Measurements from ENCODE around the gene KCNK3. TPM values are rescaled to one million over a fixed set of nuclear protein-coding genes. Genes with fewer than 3 reads are reported as not detected.
A peak's percentile ranks its signal among the peaks of the same experiment; 100 is the strongest.

KCNK3 gene
- total and polyA plus RNA-seq, 4 donors = 6.2 to 36.0 (median 24.4) TPM

GRCh38 chr2:26723475-26723874 is 31.0 kb downstream of the KCNK3 start:
- H3K27ac ChIP-seq (ENCODE audit: low read depth, low read length) = no peak overlapping the region
- WGBS (ENCODE audit: insufficient coverage) = 92% methylated on average over 2 of the region's 3 CpGs
- H3K4me1 ChIP-seq (ENCODE audit: control insufficient read depth, insufficient read depth, low read length) = peaks cover 49% of the 10 kb centered on the region
- no peak for DNase-seq (ENCODE audit: low read depth in 4 of 6, low spot score in 6 of 6)
- peaks cover 27% of the 10 kb centered on the region for H3K36me3 ChIP-seq (ENCODE audit: control insufficient read depth, insufficient read depth, low read length)
- no peak overlapping the region for H3K4me3 ChIP-seq (ENCODE audit: low read depth, low read length)
- no peaks in the 10 kb centered on the region for H3K9me3 ChIP-seq (ENCODE audit: control insufficient read depth, insufficient read depth, low read length)
- no peaks in the 10 kb centered on the region for H3K27me3 ChIP-seq (ENCODE audit: control insufficient read depth, insufficient read depth, low read length)

GRCh38 chr2:26723991-26724750 is 31.6 kb downstream of the KCNK3 start:
- 63% methylated on average over 12 of the region's 14 CpGs for WGBS (ENCODE audit: insufficient coverage)
- no peaks in the 10 kb centered on the region for H3K27me3 ChIP-seq (ENCODE audit: control insufficient read depth, insufficient read depth, low read length)
- H3K4me1 ChIP-seq (ENCODE audit: control insufficient read depth, insufficient read depth, low read length) = peaks cover 51% of the 10 kb centered on the region
- peaks cover 34% of the 10 kb centered on the region for H3K36me3 ChIP-seq (ENCODE audit: control insufficient read depth, insufficient read depth, low read length)
- no peaks in the 10 kb centered on the region for H3K9me3 ChIP-seq (ENCODE audit: control insufficient read depth, insufficient read depth, low read length)
- no peak for DNase-seq (ENCODE audit: low read depth in 4 of 6, low spot score in 6 of 6)
- peak overlapping the region; percentile 7 for H3K27ac ChIP-seq (ENCODE audit: low read depth, low read length)
- H3K4me3 ChIP-seq (ENCODE audit: low read depth, low read length) = no peak overlapping the region

- WGBS (ENCODE audit: insufficient coverage) = 77% methylated on average over 12 of the region's 14 CpGs
- peak overlapping the region; percentile 6 for H3K27ac ChIP-seq (ENCODE audit: low read depth, low read length)
- peaks cover 48% of the 10 kb centered on the region for H3K4me1 ChIP-seq (ENCODE audit: control insufficient read depth, insufficient read depth, low read length)
- H3K36me3 ChIP-seq (ENCODE audit: control insufficient read depth, insufficient read depth, low read length) = peaks cover 35% of the 10 kb centered on the region
- no peak overlapping the region for H3K4me3 ChIP-seq (ENCODE audit: low read depth, low read length)
- no peaks in the 10 kb centered on the region for H3K9me3 ChIP-seq (ENCODE audit: control insufficient read depth, insufficient read depth, low read length)
- no peaks in the 10 kb centered on the region for H3K27me3 ChIP-seq (ENCODE audit: control insufficient read depth, insufficient read depth, low read length)
- no peak for DNase-seq (ENCODE audit: low read depth in 4 of 6, low spot score in 6 of 6)
Observed at GRCh38 chr2:26724784-26725520, 32.4 kb downstream of the KCNK3 start.

- Histone ChIP-seq H3K4me1 (ENCODE audit: control insufficient read depth, insufficient read depth, low read length) (peaks cover 43% of the 10 kb centered on the region), H3K27ac (ENCODE audit: low read depth, low read length) (no peak overlapping the region), H3K4me3 (ENCODE audit: low read depth, low read length) (no peak overlapping the region), H3K9me3 (ENCODE audit: control insufficient read depth, insufficient read depth, low read length) (no peaks in the 10 kb centered on the region), H3K36me3 (ENCODE audit: control insufficient read depth, insufficient read depth, low read length) (peaks cover 40% of the 10 kb centered on the region), H3K27me3 (ENCODE audit: control insufficient read depth, insufficient read depth, low read length) (no peaks in the 10 kb centered on the region)
- DNase-seq (ENCODE audit: low read depth in 4 of 6, low spot score in 6 of 6) = no peak
- WGBS (ENCODE audit: insufficient coverage) = 60% methylated on average over 7 of the region's 7 CpGs
Observed at GRCh38 chr2:26725521-26725820, 32.9 kb downstream of the KCNK3 start.

- Histone ChIP-seq H3K4me3 (ENCODE audit: low read depth, low read length) (no peak overlapping the region), H3K36me3 (ENCODE audit: control insufficient read depth, insufficient read depth, low read length) (peaks cover 46% of the 10 kb centered on the region), H3K27ac (ENCODE audit: low read depth, low read length) (no peak overlapping the region), H3K4me1 (ENCODE audit: control insufficient read depth, insufficient read depth, low read length) (peaks cover 35% of the 10 kb centered on the region), H3K27me3 (ENCODE audit: control insufficient read depth, insufficient read depth, low read length) (no peaks in the 10 kb centered on the region), H3K9me3 (ENCODE audit: control insufficient read depth, insufficient read depth, low read length) (no peaks in the 10 kb centered on the region)
- no CpG with 5 or more reads among the region's 1 CpG for WGBS (ENCODE audit: insufficient coverage)
- DNase-seq (ENCODE audit: low read depth in 4 of 6, low spot score in 6 of 6) = no peak
Observed at GRCh38 chr2:26726228-26726627, 33.7 kb downstream of the KCNK3 start.

- 61% methylated on average over 101 of the region's 101 CpGs for WGBS (ENCODE audit: insufficient coverage)
- H3K27me3 ChIP-seq (ENCODE audit: control insufficient read depth, insufficient read depth, low read length) = no peaks in the 10 kb centered on the region
- peaks cover 30% of the 10 kb centered on the region for H3K4me1 ChIP-seq (ENCODE audit: control insufficient read depth, insufficient read depth, low read length)
- no peak overlapping the region for H3K4me3 ChIP-seq (ENCODE audit: low read depth, low read length)
- peaks cover 42% of the 10 kb centered on the region for H3K36me3 ChIP-seq (ENCODE audit: control insufficient read depth, insufficient read depth, low read length)
- DNase-seq (ENCODE audit: low read depth in 4 of 6, low spot score in 6 of 6) = peak in 1 of 6 donors; percentile 72
- no peaks in the 10 kb centered on the region for H3K9me3 ChIP-seq (ENCODE audit: control insufficient read depth, insufficient read depth, low read length)
- no peak overlapping the region for H3K27ac ChIP-seq (ENCODE audit: low read depth, low read length)
Observed at GRCh38 chr2:26727641-26728561, 35.4 kb downstream of the KCNK3 start.

- peaks cover 25% of the 10 kb centered on the region for H3K4me1 ChIP-seq (ENCODE audit: control insufficient read depth, insufficient read depth, low read length)
- no peak overlapping the region for H3K4me3 ChIP-seq (ENCODE audit: low read depth, low read length)
- peaks cover 38% of the 10 kb centered on the region for H3K36me3 ChIP-seq (ENCODE audit: control insufficient read depth, insufficient read depth, low read length)
- no peaks in the 10 kb centered on the region for H3K9me3 ChIP-seq (ENCODE audit: control insufficient read depth, insufficient read depth, low read length)
- WGBS (ENCODE audit: insufficient coverage) = 86% methylated on average over 1 of the region's 2 CpGs
- H3K27me3 ChIP-seq (ENCODE audit: control insufficient read depth, insufficient read depth, low read length) = no peaks in the 10 kb centered on the region
- H3K27ac ChIP-seq (ENCODE audit: low read depth, low read length) = no peak overlapping the region
- no peak for DNase-seq (ENCODE audit: low read depth in 4 of 6, low spot score in 6 of 6)
Observed at GRCh38 chr2:26729311-26729710, 36.8 kb downstream of the KCNK3 start.

- Histone ChIP-seq H3K4me3 (ENCODE audit: low read depth, low read length) (no peak overlapping the region), H3K9me3 (ENCODE audit: control insufficient read depth, insufficient read depth, low read length) (no peaks in the 10 kb centered on the region), H3K27me3 (ENCODE audit: control insufficient read depth, insufficient read depth, low read length) (no peaks in the 10 kb centered on the region), H3K36me3 (ENCODE audit: control insufficient read depth, insufficient read depth, low read length) (peaks cover 35% of the 10 kb centered on the region), H3K4me1 (ENCODE audit: control insufficient read depth, insufficient read depth, low read length) (peaks cover 17% of the 10 kb centered on the region), H3K27ac (ENCODE audit: low read depth, low read length) (no peak overlapping the region)
- 73% methylated on average over 17 of the region's 19 CpGs for WGBS (ENCODE audit: insufficient coverage)
- DNase-seq (ENCODE audit: low read depth in 4 of 6, low spot score in 6 of 6) = no peak
Observed at GRCh38 chr2:26730549-26731344, 38.2 kb downstream of the KCNK3 start.

GRCh38 chr2:26731714-26732113 is 39.2 kb downstream of the KCNK3 start:
- H3K4me1 ChIP-seq (ENCODE audit: control insufficient read depth, insufficient read depth, low read length) = peaks cover 24% of the 10 kb centered on the region
- peaks cover 35% of the 10 kb centered on the region for H3K36me3 ChIP-seq (ENCODE audit: control insufficient read depth, insufficient read depth, low read length)
- H3K27ac ChIP-seq (ENCODE audit: low read depth, low read length) = no peak overlapping the region
- H3K4me3 ChIP-seq (ENCODE audit: low read depth, low read length) = no peak overlapping the region
- H3K27me3 ChIP-seq (ENCODE audit: control insufficient read depth, insufficient read depth, low read length) = no peaks in the 10 kb centered on the region
- DNase-seq (ENCODE audit: low read depth in 4 of 6, low spot score in 6 of 6) = no peak
- no peaks in the 10 kb centered on the region for H3K9me3 ChIP-seq (ENCODE audit: control insufficient read depth, insufficient read depth, low read length)
- WGBS (ENCODE audit: insufficient coverage) = 95% methylated on average over 4 of the region's 4 CpGs
